NCI-H1694 (cell line): ENCODE measurements around the gene VTN.

Experiments
- DNase-seq: peaks from one replicate; lab custom pipeline; 2025; lab: John Stamatoyannopoulos, UW

Gene VTN

DNA sequence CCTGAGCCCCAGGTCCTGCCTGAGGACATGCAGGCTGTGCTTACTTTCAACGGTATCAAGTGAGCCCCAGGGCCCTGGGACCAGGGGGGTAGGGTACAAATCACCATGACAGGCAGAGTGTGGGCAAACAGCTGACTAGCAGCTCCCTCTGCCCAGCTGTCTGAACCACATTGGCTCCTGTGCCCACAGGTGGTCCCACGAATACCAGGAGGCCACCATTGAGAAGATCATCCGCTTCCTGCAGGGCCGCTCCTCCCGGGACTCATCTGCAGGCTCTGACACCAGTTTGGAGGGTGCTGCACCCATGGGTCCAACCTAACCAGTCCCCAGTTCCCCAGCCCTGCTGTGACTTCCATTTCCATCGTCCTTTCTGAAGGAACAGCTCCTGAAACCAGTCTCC is 25.9 kb upstream of the VTN start:
- no peak for DNase-seq

DNA sequence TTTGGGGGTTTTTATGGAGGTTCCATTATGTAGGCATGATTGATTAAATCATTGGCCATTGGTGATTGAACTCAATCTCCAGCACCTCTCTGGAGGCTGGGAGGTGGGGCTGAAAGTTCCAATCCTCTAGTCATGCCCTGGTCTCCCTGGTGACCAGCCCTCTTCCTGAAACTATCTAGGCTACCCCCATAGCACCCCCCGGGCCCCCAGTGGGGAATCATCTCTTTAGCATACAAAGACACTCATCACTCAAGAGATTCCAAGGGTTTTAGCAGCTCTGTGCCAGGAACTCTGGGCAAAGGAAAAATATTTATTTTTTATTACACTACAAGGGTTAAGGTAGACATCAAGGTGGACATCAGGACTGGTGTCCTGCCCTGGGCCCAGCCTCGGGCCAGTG is 25.3 kb upstream of the VTN start:
- no peak for DNase-seq

DNA sequence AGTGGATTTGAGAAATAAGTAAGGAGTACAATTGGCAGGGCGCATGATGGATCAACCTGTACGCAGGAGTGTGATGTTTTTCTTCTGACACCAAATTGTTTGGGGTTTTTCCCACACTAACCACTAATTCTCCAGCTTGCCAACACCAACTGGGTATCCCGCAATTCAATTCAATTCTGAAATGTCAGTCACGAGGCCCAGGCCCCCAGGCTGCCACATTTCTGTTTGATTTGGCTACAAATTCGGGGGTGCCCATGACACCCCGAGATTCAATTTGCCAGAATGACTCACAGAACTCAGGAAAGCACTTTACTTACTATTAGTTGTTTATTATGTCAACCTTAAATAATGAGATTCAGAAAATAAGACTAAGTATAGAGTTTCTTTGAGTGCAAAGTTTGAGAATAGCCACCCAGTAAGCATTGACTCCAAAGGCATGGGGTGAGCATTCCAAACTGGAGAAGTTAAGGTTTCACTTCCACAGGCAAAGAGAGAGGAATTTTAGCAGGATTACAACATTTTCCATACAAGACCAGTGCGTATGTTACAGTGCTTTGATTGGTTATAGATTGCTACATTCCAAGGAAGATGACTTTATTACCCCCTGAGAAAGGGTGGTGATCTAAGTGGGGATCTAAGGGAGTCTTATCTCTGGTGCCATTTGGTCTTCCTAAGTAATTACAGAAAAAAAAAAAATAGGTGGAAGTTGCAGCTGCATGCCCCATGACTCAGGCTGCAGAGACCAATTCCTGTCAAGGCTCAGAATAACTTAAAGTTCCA is 24.4 kb upstream of the VTN start:
- no peak for DNase-seq

DNA sequence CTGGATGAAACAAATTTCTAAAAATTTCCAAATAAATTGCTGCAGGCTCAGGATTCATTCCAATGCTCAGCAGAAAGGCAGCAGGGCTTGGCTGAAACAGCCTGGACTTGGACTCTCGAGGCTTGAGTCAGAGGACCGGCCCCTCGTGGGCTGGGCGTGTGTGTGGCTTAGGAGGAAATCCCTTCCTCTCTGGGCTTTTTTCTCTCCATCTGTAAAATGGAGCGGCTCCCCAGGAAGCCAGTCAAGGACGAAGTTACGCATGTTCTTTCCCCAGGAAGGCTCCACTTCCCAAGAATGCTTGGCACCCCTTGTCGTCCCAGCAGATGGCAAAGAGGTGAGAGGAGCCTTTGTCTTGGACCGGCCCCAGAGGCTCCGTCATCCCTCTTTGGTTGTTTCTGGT is 22.4 kb upstream of the VTN start:
- DNase-seq, result no peak

DNA sequence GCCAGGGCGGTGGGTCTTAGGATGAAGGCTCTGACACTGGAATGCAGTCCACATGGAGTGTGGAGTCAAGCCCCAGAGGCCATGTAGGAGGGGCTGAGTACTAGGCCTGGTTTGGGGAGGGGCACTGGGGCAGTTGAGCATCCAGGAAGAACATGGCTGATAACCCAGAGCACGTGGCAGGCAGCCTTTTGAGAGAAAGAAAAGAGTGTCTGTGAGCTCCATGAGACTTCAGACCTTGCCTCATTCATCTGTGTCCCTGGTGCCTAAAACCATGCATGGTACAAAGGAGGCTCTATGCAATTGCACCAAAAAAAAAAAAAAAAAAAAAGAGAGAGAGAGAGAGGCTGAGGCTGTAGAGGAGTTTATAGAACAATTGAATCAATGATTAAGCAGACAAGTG is 21.3 kb upstream of the VTN start:
- no peak for DNase-seq

DNA sequence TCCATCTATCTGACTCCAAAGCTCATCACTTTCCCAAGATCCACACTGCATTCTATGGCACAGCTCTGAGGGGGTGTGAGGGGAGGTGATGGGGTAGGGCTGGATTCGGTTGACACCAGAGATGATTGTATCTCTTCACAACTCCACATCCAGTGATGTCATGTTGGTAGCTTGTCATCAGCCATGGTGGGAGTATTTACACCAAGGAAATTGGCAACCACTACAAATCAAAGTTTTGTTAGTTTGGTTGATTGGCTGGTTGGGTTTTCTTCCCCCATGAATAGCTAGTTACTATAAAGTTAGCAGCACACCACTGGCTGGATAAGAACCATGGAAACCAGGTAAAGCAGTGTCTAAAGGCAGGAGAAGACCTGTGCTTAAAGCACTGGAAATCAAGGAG is 20.9 kb upstream of the VTN start:
- no peak for DNase-seq

DNA sequence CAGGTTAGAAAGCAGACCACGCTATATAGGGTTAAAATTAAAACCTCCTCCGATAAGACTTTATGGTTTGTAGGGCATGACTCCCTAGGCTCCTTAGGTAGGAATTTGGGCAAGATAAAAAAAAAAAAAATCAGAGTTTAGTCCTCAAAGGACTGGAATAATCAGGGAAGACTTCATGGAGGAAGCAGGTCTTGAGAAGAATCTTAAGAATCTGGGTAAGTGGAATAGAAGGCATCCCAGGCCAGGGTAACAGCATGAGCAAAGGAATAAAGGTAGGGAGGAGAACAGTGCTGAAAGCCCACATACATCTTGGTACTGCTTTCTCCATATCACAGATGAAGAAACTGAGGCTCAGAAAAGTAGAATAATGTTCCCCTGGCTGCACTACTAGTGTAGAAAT is 20.5 kb upstream of the VTN start:
- no peak for DNase-seq

DNA sequence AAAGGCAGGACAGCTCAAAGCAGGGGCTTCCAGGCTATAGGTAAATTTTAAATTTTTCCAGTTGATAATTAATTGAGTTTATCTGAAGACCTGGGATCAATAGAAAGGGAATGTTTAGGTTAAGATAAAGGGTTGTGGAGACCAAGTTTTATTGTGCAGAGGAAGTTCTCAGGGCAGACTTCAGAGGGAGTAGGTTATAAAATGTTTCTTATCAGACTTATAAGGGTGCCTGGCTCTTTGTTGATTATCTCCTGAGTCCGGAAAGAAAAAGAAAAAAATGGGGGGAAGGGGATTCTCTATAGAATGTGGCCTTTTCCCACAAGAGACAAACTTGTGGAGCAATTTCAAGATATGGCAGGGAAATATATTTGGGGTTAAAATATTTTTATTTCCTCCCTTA is 20.0 kb upstream of the VTN start:
- DNase-seq, result no peak

DNA sequence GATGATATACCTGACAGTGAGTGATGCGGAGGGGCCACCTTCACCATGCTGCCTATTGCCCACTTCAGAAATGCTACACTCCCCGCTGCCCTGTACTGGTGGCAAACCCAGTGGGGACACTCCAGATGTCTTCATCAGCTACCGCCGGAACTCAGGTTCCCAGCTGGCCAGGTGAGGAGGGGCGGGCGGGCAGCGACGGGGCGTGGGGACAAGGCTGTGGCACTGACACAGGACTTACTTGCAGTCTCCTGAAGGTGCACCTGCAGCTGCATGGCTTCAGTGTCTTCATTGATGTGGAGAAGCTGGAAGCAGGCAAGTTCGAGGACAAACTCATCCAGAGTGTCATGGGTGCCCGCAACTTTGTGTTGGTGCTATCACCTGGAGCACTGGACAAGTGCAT is 18.0 kb upstream of the VTN start:
- DNase-seq, result no peak

DNA sequence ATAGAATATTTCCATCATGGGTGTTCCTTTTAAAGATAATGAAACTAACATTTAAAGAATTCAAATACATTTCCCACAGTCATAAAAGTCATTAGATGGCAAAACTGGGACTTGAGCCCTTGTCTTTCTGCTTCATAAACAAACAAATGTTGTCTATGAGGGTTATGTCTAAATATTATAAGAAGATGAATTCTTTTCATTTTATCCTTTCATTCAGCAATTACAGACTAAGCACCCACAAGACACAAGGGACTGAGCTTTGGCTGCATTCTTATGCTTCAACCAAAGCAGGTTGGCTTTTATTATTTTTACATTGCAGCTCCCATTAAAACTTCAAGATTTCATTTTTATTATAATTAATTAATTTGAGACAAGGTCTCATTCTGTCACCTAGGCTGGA is 16.3 kb upstream of the VTN start:
- no peak for DNase-seq

DNA sequence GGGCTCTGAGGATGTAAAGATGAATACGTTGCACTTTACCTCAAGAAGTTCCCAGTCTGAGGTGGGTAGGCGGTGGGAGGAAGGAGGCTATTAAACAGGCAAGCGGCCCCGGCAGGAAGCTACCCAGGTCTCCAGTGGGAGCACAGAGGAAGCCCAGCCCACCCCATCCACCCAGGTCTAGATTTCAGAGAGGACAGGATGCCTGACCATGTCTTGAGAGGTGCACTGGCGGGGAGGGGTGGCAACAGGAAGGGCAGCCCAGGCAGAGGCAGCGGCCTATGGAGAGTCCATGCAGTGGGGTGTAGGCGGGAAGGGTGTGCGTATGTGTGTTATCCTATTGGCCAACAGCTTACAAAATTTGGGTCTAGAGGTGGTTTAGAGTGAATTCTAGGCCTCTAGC is 15.3 kb upstream of the VTN start:
- DNase-seq, result no peak

DNA sequence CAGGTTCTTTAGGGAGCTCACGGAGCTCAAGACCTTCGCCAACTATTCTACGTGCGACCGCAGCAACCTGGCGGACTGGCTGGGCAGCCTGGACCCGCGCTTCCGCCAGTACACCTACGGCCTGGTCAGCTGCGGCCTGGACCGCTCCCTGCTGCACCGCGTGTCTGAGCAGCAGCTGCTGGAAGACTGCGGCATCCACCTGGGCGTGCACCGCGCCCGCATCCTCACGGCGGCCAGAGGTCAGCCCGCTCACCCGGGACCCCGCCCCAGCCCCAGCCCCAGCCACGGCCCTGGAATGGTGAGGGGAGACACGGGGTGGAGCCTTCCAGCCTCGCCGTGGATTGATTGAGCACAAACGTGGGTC is 14.9 kb upstream of the VTN start:
- DNase-seq, result no peak

DNA sequence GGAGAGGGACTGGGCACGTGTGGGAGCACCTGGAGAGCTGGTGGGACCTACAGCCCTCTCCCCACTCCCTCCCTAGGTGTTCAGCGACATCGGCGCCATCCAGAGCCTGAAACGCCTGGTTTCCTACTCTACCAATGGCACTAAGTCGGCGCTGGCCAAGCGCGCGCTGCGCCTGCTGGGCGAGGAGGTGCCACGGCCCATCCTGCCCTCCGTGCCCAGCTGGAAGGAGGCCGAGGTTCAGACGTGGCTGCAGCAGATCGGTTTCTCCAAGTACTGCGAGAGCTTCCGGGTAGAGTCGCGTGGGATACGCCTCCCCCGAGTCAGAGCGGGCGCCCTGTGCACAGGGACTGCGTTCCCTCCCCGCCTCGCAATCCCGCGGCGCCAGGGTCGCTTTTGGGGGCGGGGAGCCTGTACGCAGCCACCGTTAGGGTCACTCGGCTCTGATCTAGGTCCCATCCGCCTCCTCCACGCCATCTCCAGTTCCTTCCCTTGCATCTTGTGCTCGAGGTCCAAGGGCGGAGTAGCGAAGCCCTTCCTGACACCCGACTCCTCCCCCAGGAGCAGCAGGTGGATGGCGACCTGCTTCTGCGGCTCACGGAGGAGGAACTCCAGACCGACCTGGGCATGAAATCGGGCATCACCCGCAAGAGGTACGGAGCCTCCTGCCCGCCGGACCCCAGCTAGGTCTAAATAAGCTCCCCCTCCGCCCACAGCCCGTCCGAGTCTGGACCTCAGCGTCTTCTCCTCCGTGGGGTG is 14.4 kb upstream of the VTN start:
- DNase-seq, result no peak

DNA sequence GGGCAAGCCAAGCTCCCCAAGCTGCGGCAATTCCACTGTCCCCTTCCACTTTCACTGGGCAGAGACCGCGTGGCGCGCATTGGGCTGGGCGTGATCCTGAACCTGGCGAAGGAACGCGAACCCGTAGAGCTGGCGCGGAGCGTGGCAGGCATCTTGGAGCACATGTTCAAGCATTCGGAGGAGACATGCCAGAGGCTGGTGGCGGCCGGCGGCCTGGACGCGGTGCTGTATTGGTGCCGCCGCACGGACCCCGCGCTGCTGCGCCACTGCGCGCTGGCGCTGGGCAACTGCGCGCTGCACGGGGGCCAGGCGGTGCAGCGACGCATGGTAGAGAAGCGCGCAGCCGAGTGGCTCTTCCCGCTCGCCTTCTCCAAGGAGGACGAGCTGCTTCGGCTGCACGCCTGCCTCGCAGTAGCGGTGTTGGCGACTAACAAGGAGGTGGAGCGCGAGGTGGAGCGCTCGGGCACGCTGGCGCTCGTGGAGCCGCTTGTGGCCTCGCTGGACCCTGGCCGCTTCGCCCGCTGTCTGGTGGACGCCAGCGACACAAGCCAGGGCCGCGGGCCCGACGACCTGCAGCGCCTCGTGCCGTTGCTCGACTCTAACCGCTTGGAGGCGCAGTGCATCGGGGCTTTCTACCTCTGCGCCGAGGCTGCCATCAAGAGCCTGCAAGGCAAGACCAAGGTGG is 11.2 kb upstream of the VTN start:
- no peak for DNase-seq

DNA sequence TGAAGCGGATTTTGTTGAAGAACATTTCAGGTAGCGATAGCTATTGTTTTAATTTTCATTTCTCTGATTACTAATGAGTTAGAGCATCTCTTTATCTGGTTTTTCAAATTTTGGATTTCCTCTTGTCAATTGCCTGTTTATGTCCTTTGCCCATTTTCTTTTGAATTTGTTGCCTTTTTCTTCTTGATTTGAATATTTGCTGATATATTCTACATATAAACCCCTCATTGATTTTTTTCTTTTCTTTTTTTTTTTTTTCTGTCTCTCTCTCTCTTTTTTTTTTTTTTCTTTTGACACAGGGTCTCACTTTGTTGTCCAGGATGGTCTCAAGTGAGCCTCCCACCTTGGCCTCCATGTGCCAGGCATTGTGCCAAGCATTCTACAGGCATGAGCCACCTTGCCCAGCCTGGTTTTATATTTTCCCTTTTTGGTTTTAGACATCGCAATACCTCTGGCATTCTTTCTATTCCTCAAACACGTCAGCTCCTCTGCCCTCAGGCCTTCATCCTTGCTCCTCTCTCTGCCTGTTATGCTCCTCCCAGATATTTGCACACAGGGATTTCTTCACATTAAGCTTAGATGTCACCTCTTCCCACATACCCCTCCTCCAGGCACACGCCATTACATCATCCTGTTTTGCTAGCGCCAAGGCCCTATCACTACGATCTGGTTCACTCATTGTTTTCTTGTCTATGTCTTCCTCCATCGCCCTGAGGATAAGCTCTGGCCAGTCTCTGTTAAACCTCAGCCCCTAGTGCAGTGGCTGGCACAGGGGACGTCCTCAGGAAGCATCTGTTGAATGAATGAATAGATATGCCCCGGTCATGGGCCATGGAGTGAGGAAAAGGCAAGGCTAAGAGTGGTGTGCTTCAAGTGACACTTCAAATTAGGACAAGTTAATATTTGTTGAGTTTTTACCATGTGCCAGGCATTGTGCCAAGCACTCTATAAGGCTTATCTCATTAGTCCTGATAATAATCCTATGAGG is 10.0 kb upstream of the VTN start:
- no peak for DNase-seq

DNA sequence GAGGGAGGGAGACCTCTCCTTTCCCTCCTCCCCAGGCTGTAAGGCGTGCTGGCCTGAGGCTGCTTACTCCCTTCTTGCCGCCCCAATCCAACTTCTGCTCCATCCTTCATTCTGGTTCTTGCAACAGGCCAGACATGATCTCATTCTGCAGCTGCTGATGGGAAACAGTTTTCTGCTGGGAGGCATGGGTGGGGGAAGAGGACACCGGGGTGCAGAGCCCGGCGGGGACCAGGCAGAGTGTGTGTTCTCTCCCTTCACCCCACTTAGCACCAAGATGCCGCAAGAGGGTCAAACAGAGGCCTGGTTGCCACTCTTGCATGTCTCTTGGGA is 2.8 kb upstream of the VTN start:
- no peak for DNase-seq

DNA sequence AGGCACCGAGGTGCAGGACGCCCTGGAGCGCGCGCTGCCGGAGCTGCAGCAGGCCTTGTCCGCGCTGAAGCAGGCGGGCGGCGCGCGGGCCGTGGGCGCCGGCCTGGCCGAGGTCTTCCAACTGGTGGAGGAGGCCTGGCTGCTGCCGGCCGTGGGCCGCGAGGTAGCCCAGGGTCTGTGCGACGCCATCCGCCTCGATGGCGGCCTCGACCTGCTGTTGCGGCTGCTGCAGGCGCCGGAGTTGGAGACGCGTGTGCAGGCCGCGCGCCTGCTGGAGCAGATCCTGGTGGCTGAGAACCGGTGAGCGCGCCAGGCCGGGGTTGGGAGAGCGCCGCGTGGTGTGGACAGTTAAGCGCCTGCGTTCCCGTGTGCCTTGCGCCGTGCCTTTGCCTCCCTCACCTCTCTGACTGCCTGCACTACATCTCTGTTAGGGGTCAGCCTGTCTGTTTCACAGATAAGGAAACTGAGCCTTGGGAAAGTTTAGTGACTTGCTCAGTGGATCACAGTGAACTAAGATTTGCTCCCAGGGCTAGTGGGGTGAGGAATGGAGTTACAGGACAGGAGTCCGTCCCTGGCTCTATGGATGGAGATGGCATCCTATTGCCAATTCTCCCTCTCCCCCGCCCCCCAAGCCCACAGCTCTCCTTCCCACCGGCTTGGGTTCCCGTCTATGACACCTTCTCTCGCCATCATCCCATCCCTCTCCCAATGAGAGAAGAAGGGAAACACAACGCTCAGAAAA is 2.3 kb upstream of the VTN start:
- no peak for DNase-seq

DNA sequence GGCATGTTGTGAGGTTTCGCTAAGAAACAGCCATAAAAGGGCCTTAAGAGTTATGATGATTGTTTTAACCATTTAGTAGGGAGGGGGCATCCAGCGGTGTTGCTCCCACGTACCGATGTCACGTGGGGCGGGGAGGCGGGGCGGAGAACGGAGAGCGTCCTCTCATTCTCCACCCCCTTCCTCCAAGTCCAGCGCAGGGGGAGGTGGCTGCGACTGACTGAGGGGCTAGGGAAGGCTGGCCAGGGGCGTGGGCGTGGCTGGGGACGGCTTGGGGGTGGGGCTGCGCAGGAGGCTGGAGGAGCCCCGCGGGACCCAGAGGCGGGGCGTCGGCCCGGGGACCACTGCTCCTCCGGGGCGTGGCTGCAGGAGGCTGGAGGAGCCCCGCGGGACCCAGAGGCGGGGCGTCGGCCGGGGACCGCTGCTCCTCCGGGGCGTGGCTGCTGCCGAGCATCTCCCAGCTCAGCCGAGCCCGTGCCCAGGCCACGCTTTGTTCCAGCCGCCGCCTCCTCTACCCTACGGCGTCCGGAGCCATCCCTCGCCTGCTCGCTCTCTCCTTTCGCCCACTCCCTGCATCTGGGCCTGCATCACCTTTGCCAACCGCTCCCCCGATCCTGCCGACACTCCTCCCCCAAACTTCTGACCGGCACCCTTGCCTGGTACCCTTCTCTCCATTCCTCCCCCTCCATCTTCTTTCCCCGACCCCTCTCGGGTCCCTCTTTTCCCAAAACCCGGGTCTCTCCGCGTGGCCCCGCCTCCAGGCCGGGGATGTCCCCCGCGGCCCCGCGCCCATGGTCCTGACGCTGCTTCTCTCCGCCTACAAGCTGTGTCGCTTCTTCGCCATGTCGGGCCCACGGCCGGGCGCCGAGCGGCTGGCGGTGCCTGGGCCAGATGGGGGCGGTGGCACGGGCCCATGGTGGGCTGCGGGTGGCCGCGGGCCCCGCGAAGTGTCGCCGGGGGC is 1.4 kb upstream of the VTN start, which contains the start of gene SARM1:
TSS of gene SARM1 (plus strand) at position 450 of the 958 bp plus-strand sequence. CDS start at position 789, 339 bp downstream.
- peak; percentile 91 for DNase-seq

DNA sequence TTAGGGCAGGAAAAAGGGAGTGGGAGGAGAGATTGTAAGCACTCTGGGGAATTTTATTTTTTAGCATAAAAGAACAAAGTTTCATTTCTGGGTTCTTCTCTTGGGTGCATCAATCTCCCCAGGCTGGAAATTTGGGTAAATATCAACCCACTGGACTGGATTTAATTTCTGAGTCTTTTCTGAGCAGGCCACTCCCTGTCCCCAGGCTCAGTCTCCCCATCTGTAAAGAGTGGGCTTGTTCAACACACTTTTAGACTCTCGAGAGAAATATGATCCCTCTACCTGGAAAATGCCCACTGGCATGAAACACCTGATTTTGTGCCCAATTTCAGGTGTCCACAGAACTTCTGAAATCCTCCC is 617 bp upstream of the VTN start:
- DNase-seq, result no peak

DNA sequence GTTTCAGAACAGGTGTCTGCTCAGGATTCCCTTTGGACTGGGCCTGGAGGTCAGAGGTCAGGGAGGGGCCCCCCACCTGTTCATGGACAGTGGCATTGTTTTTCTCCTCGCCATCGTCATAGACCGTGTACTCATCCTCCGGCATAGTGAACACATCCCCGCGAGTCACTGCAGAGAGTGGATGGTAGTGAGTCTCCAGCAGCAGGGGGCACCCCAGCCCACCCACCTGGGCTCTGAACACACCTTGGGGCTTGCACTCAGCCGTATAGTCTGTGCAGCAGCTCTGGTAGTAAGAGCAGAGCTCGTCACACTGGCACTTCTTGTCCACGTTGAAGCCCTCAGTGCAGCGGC is 448 bp downstream of the VTN start:
- no peak for DNase-seq
